B cell (primary cell): ENCODE data around the gene MXRA8. TPM values are rescaled to one million over a fixed set of nuclear protein-coding genes. Genes with fewer than 3 reads are reported as not detected.
A peak's percentile ranks its signal among the peaks of the same experiment; 100 is the strongest.

ENCODE experiments used
- ATAC-seq: fragments of 200-7000 bp; cut with Tn5 transposase; one replicate; pipeline ENCODE4 v1.10.0; 2021; ENCODE audit warnings: low read depth, mild to moderate bottlenecking, moderate number of reproducible peaks, moderate library complexity
- CTCF ChIA-PET: fragments of 350-600 bp; sonication (Branson Sonifier 250); formaldehyde crosslinking; loops from one replicate; lab custom pipeline; 2021; ENCODE audit warnings: antibody characterized with exemption, inconsistent platforms; lab: Charles Lee
- POLR2A ChIA-PET: fragments of 350-600 bp; sonication (Branson Sonifier 250); formaldehyde crosslinking; loops from one replicate; lab custom pipeline; 2021; ENCODE audit warnings: antibody characterized with exemption; lab: Charles Lee
- DNase-seq: peaks from one replicate; pipeline ENCODE4 v3.0.0; 2013
- H2AFZ ChIP-seq: 2 replicates; pipeline ENCODE4 v1.6.1; 2012; ENCODE audit warnings: mild to moderate bottlenecking, low read depth, low read length; ENCODE audit not compliant: insufficient read depth, poor library complexity, severe bottlenecking
- H3K27ac ChIP-seq, 2 donors: 1 replicate in 1 of 2; 2 replicates in 1 of 2; pipeline ENCODE4 v1.5.1; 2012 to 2013; ENCODE audit warnings: low read length in 2 of 2, mild to moderate bottlenecking in 2 of 2, moderate library complexity in 1 of 2
- H3K27me3 ChIP-seq, 4 experiments: fragments of 200-600 bp in 1 of 4; sonication (generic) in 1 of 4; replicated peaks in 1 of 4; 1 replicate in 2 of 4; 2 replicates in 2 of 4; pipeline versions ENCODE4 v1.6.1 to v1.7.0; 2013 to 2016; ENCODE audit warnings: low read length in 3 of 4, mild to moderate bottlenecking in 2 of 4, mixed read lengths in 1 of 4, moderate library complexity in 1 of 4; ENCODE audit not compliant: insufficient read depth in 4 of 4, control insufficient read depth in 3 of 4; ENCODE audit errors: control extremely low read depth in 1 of 4
- H3K36me3 ChIP-seq, 2 experiments: replicated peaks in 1 of 2; 1 replicate in 1 of 2; 2 replicates in 1 of 2; pipeline versions ENCODE4 v1.6.1 to v1.7.1; 2013; ENCODE audit warnings: low read length in 1 of 2; ENCODE audit not compliant: insufficient read depth in 2 of 2, control insufficient read depth in 1 of 2; ENCODE audit errors: control extremely low read depth in 1 of 2, extremely low read depth in 1 of 2
- H3K4me1 ChIP-seq, 2 donors: fragments of 200-600 bp in 1 of 2; sonication (generic) in 1 of 2; 1 replicate in 1 of 2; 2 replicates in 1 of 2; pipeline versions ENCODE4 v1.5.1 to v1.6.1; 2013 to 2017; ENCODE audit warnings: low read length in 2 of 2; ENCODE audit not compliant: control insufficient read depth in 2 of 2, insufficient read depth in 2 of 2
- H3K4me2 ChIP-seq: replicated peaks from 2 replicates; pipeline ENCODE3; 2012; ENCODE audit warnings: mild to moderate bottlenecking, low read depth, low read length; ENCODE audit not compliant: poor library complexity, severe bottlenecking
- H3K4me3 ChIP-seq, 5 experiments: fragments of 200-600 bp in 1 of 5; sonication (generic) in 1 of 5; 1 replicate in 3 of 5; 2 replicates in 2 of 5; pipeline versions ENCODE4 v1.5.1 to v1.7.0; 2011 to 2016; ENCODE audit warnings: low read length in 4 of 5, mild to moderate bottlenecking in 4 of 5, low read depth in 2 of 5, control low read depth in 1 of 5, moderate library complexity in 1 of 5; ENCODE audit not compliant: insufficient read depth in 1 of 5; ENCODE audit errors: control extremely low read depth in 1 of 5, extremely low read depth in 1 of 5
- H3K79me2 ChIP-seq: fragments of 200-600 bp; sonication (generic); one replicate; pipeline ENCODE4 v1.6.0; 2016; ENCODE audit warnings: low read length; ENCODE audit not compliant: control insufficient read depth, insufficient read depth
- H3K9ac ChIP-seq: fragments of 200-600 bp; sonication (generic); 2 replicates; pipeline ENCODE4 v1.6.1; 2017; ENCODE audit warnings: mild to moderate bottlenecking, low read length, moderate library complexity
- H3K9me3 ChIP-seq, 3 donors: one replicate each; pipeline versions ENCODE4 v1.6.1 to v1.7.1; 2013; ENCODE audit warnings: low read length in 2 of 3; ENCODE audit not compliant: control insufficient read depth in 2 of 3, insufficient read depth in 1 of 3; ENCODE audit errors: control extremely low read depth in 1 of 3
- H4K20me1 ChIP-seq: 2 replicates; pipeline ENCODE4 v1.6.0; 2012; ENCODE audit warnings: mild to moderate bottlenecking, low read length; ENCODE audit not compliant: insufficient read depth, control insufficient read depth, poor library complexity, severe bottlenecking
- H3K27ac Mint-ChIP-seq: one replicate; pipeline ENCODE4 v1.8.0; 2021; ENCODE audit warnings: mixed read lengths
- H3K27me3 Mint-ChIP-seq: one replicate; pipeline ENCODE4 v1.8.0; 2021; ENCODE audit warnings: mixed read lengths
- H3K4me1 Mint-ChIP-seq: one replicate; pipeline ENCODE4 v1.8.0; 2021; ENCODE audit warnings: mixed read lengths
- H3K4me3 Mint-ChIP-seq: one replicate; pipeline ENCODE4 v1.8.0; 2021; ENCODE audit warnings: mixed read lengths
- H3K9me3 Mint-ChIP-seq: one replicate; pipeline ENCODE4 v1.8.0; 2022; ENCODE audit warnings: mixed read lengths; ENCODE audit not compliant: insufficient read depth
- CTCF ChIP-seq: fragments of 200-600 bp; IDR thresholded peaks from one replicate; pipeline ENCODE4 v1.8.0; 2022; ENCODE audit warnings: antibody characterized with exemption, mild to moderate bottlenecking
- EZH2 ChIP-seq: IDR thresholded peaks from 2 replicates; pipeline ENCODE4 v1.6.1; 2012; ENCODE audit warnings: borderline replicate concordance, low read depth, mild to moderate bottlenecking, moderate library complexity, low read length; ENCODE audit not compliant: insufficient read depth, poor library complexity, severe bottlenecking
- WGBS: methylation state at CpG from one replicate; pipeline ENCODE4 v1.1.5; 2013; ENCODE audit warnings: missing lambda C conversion rate; ENCODE audit not compliant: insufficient coverage; 5-methylcytosine and 5-hydroxymethylcytosine counted together
- intact Hi-C: fragments of 100-400 bp; cut with micrococcal nuclease; formaldehyde crosslinking; loops from one replicate; pipeline ENCODE4 v1.10.0; 2022
- polyA plus RNA-seq: library from polyadenylated mRNA; depleted of rRNA; stranded (reverse); fragments of >200 nt; gene quantifications from 2 replicates; pipeline ENCODE4 v1.2.3, GENCODE V29; 2012
- total RNA-seq, 2 donors: library from RNA; stranded (reverse); fragments of 120-200 nt in 1 of 2; gene quantifications; 1 replicate in 1 of 2; 2 replicates in 1 of 2; pipeline versions ENCODE4 v1.2.3 to v1.2.4, GENCODE V29; 2013 to 2022

MXRA8 gene
- total and polyA plus RNA-seq, 2 donors (not counting 1 experiment from before 2014, with no cell fraction given), result 0.10 TPM; not detected in 1

GRCh38 chr1:1397839-1398523 lies 39.6 kb upstream of the MXRA8 start:
- peak overlapping the region in 1 of 2 donors; percentile 85 for H3K27ac ChIP-seq
- H4K20me1 ChIP-seq, result peaks cover 31% of the 10 kb centered on the region
- H3K9ac ChIP-seq, result peak overlapping the region; percentile 90
- H3K27ac Mint-ChIP-seq, result peak overlapping the region; percentile 72
- TF ChIP-seq EZH2, result no peak
- TF ChIP-seq CTCF, result no peak
- H3K27me3 ChIP-seq, result no peaks in the 10 kb centered on the region
- H3K27me3 Mint-ChIP-seq, result no peaks in the 10 kb centered on the region
- peak overlapping the region; percentile 79 to 95 (median 89) for H3K4me3 ChIP-seq
- peaks cover 23 to 29% of the 10 kb centered on the region in 2 donors for H3K4me1 ChIP-seq
- H3K36me3 ChIP-seq, result peaks cover 8 to 58% of the 10 kb centered on the region in 2 experiments
- H3K79me2 ChIP-seq, result peaks cover 72% of the 10 kb centered on the region
- WGBS, result 65% methylated on average over 16 of the region's 19 CpGs
- POLR2A ChIA-PET, result interaction anchor here (0.5 to 0.6 kb wide), 2 partner anchors 9 to 395 kb away, joined by 3 to 4 read pairs; partner anchors contain the start of gene MRPL20
- intact Hi-C loops, result no loop called here
- CTCF ChIA-PET, result interaction anchor here (1.6 kb wide), 1 partner anchor 108 kb away, joined by 4 read pairs; no protein-coding TSS in a partner anchor
- ATAC-seq (no peak), DNase-seq (no peak)
- peaks cover 46% of the 10 kb centered on the region for H3K4me1 Mint-ChIP-seq
- H3K4me2 ChIP-seq, result peak overlapping the region; percentile 91
- no peaks in the 10 kb centered on the region for H3K9me3 Mint-ChIP-seq
- H2AFZ ChIP-seq, result peak overlapping the region; percentile 87
- H3K9me3 ChIP-seq, result no peaks in the 10 kb centered on the region
- H3K4me3 Mint-ChIP-seq, result peak overlapping the region; percentile 94

- Histone ChIP-seq H3K27me3 (no peaks in the 10 kb centered on the region), H3K36me3 (peaks cover 16 to 66% of the 10 kb centered on the region in 2 experiments), H3K4me3 (no peak overlapping the region), H3K9me3 (no peaks in the 10 kb centered on the region), H2AFZ (no peak overlapping the region), H3K9ac (no peak overlapping the region), H4K20me1 (peaks cover 35% of the 10 kb centered on the region), H3K27ac (no peak overlapping the region), H3K79me2 (peaks cover 70% of the 10 kb centered on the region), H3K4me2 (no peak overlapping the region), H3K4me1 (peaks cover 13 to 21% of the 10 kb centered on the region in 2 donors)
- Mint-ChIP-seq H3K27me3 (no peaks in the 10 kb centered on the region), H3K9me3 (no peaks in the 10 kb centered on the region), H3K4me3 (peak overlapping the region; percentile 27), H3K4me1 (peaks cover 32% of the 10 kb centered on the region), H3K27ac (no peak overlapping the region)
- ATAC-seq (no peak), DNase-seq (no peak)
- TF ChIP-seq CTCF, result no peak
- no peak for TF ChIP-seq EZH2
- intact Hi-C loops, result loop anchor here (2.0 kb wide), 1 partner anchor 76 kb away; the partner anchor contains the start of gene ATAD3B
- WGBS, result 95% methylated on average over 8 of the region's 11 CpGs
- CTCF ChIA-PET, result interaction anchor here (0.6 to 0.8 kb wide), 3 partner anchors 10 to 364 kb away, joined by 3 to 5 read pairs (median 3); no protein-coding TSS in a partner anchor
- POLR2A ChIA-PET, result interaction anchor here (0.8 kb wide), 1 partner anchor 916 kb away, joined by 6 read pairs; no protein-coding TSS in a partner anchor
Observed at GRCh38 chr1:1395166-1395565, 36.8 kb upstream of the MXRA8 start.
